GM12878 (cell line): Measurements from ENCODE around the gene FZR1. TPM values are rescaled to one million over a fixed set of nuclear protein-coding genes. Genes with fewer than 3 reads are reported as not detected.

Source experiments
- ATAC-seq: fragments of 200-7000 bp; cut with Tn5 transposase; 3 replicates; pipeline ENCODE4 v1.9.1; 2020; ENCODE audit warnings: mild to moderate bottlenecking, moderate library complexity
- BruUV-seq: library from RNA; stranded (reverse); fragments of 400-500 nt; replicated peaks from 2 replicates; lab custom pipeline; 2021; lab: Mats Ljungman, UMichigan
- CTCF ChIA-PET: fragments of 300-600 bp; sonication (Branson Sonifier 250); formaldehyde crosslinking; extraction: SDS; loops from one replicate; lab custom pipeline; 2021; ENCODE audit warnings: inconsistent platforms; lab: Yijun Ruan, JAX
- POLR2A ChIA-PET: fragments of 350-600 bp; formaldehyde crosslinking; extraction: SDS; loops from one replicate; lab custom pipeline; 2021; ENCODE audit warnings: inconsistent platforms; lab: Charles Lee
- RAD21 ChIA-PET: fragments of 300-600 bp; sonication (Branson Sonifier 250); formaldehyde crosslinking; loops from one replicate; lab custom pipeline; 2023; ENCODE audit warnings: antibody characterized with exemption; ENCODE audit not compliant: unreplicated experiment; lab: Charles Lee
- SMC1A ChIA-PET: fragments of 300-600 bp; sonication (Branson Sonifier 250); formaldehyde crosslinking; loops from one replicate; lab custom pipeline; 2023; ENCODE audit not compliant: unreplicated experiment, uncharacterized antibody; lab: Charles Lee
- DNase-seq: peaks from one replicate; pipeline ENCODE4 v3.0.0-alpha.2; 2011; ENCODE audit warnings: low read depth, low spot score
- FAIRE-seq: peaks from 3 replicates; lab custom pipeline; 2011; peaks lifted over from hg19 to GRCh38; lab: Jason Lieb, UNC
- H2AFZ ChIP-seq: 2 replicates; pipeline ENCODE4 v1.6.0; 2011; ENCODE audit warnings: low read depth, low read length, control low read depth; ENCODE audit not compliant: control insufficient read depth
- H3K27ac ChIP-seq: 2 replicates; pipeline ENCODE4 v1.5.1; 2011; ENCODE audit warnings: control low read depth; ENCODE audit not compliant: control insufficient read depth, insufficient read depth
- H3K27me3 ChIP-seq, 2 experiments: replicated peaks in 1 of 2; 2 replicates each; pipeline versions ENCODE4 v1.6.0 to v1.6.1; 2011; ENCODE audit warnings: low read length in 1 of 2; ENCODE audit not compliant: control insufficient read depth in 2 of 2, insufficient read depth in 2 of 2
- H3K36me3 ChIP-seq, 2 experiments: 2 replicates each; pipeline ENCODE4 v1.5.1; 2011; ENCODE audit warnings: low read length in 1 of 2; ENCODE audit not compliant: control insufficient read depth in 2 of 2, insufficient read depth in 2 of 2
- H3K4me1 ChIP-seq: 2 replicates; pipeline ENCODE4 v1.6.1; 2011; ENCODE audit warnings: mild to moderate bottlenecking, low read length, moderate library complexity, mixed read lengths; ENCODE audit not compliant: control insufficient read depth, insufficient read depth
- H3K4me2 ChIP-seq: 2 replicates; pipeline ENCODE4 v1.6.0; 2011; ENCODE audit warnings: control low read depth; ENCODE audit not compliant: control insufficient read depth, insufficient read depth
- H3K4me3 ChIP-seq: fragments of 200-600 bp; sonication (generic); 2 replicates; pipeline ENCODE4 v1.5.1; 2016
- H3K79me2 ChIP-seq: 2 replicates; pipeline ENCODE4 v1.6.0; 2011; ENCODE audit warnings: low read length; ENCODE audit not compliant: control insufficient read depth, insufficient read depth
- H3K9ac ChIP-seq: 2 replicates; pipeline ENCODE4 v1.8.0; 2011; ENCODE audit warnings: low read length, control low read depth, mixed read lengths; ENCODE audit not compliant: control insufficient read depth, insufficient read depth
- H3K9me3 ChIP-seq: replicated peaks from 3 replicates; pipeline ENCODE4 v1.5.1; 2011; ENCODE audit warnings: mild to moderate bottlenecking, low read length; ENCODE audit not compliant: control insufficient read depth, insufficient read depth
- H4K20me1 ChIP-seq: 2 replicates; pipeline ENCODE4 v1.6.0; 2011; ENCODE audit not compliant: control insufficient read depth, insufficient read depth
- MTA3 ChIP-seq: IDR thresholded peaks from 2 replicates; pipeline ENCODE4 v1.6.1; 2012; ENCODE audit warnings: low read length, inconsistent platforms, borderline replicate concordance
- MXI1 ChIP-seq: fragments of 150-350 bp; IDR thresholded peaks from 2 replicates; pipeline ENCODE4 v1.6.1; 2011; ENCODE audit warnings: low read depth, mild to moderate bottlenecking, inconsistent platforms, low read length, improper control_type of control experiment
- NFXL1 ChIP-seq: fragments of 450-650 bp; IDR thresholded peaks from 2 replicates; pipeline ENCODE4 v1.6.1; 2017; ENCODE audit warnings: antibody characterized with exemption, mild to moderate bottlenecking, borderline replicate concordance
- PML ChIP-seq: IDR thresholded peaks from 2 replicates; pipeline ENCODE4 v1.6.1; 2012; ENCODE audit warnings: low read length, inconsistent platforms
- POLR2A ChIP-seq: IDR thresholded peaks from 2 replicates; pipeline ENCODE4 v1.6.1; 2011; ENCODE audit warnings: low read depth, mild to moderate bottlenecking, low read length
- POLR2AphosphoS2 ChIP-seq: IDR thresholded peaks from 2 replicates; pipeline ENCODE4 v1.6.1; 2011; ENCODE audit warnings: low read depth, mild to moderate bottlenecking, low read length, improper control_type of control experiment, moderate library complexity
- POLR2AphosphoS5 ChIP-seq: IDR thresholded peaks from 2 replicates; pipeline ENCODE4 v1.6.1; 2011; ENCODE audit warnings: mild to moderate bottlenecking, low read length, inconsistent platforms
- RFX5 ChIP-seq: IDR thresholded peaks from 2 replicates; pipeline ENCODE4 v1.6.1; 2011; ENCODE audit warnings: low read depth, low read length, improper control_type of control experiment
- WGBS: methylation state at CpG from one replicate; pipeline ENCODE4 v1.1.6; 2016; ENCODE audit warnings: low lambda C conversion rate; ENCODE audit not compliant: insufficient replicate concordance, insufficient coverage; ENCODE audit errors: missing lambda C conversion rate; 5-methylcytosine and 5-hydroxymethylcytosine counted together
- in situ Hi-C: fragments of 300-500 bp; cut with MboI; formaldehyde crosslinking; loops from 9 replicates; pipeline ENCODE4 v1.14.3; 2018; ENCODE audit warnings: mixed read lengths
- intact Hi-C: fragments of 100-400 bp; cut with micrococcal nuclease; formaldehyde crosslinking; loops from one replicate; pipeline ENCODE4 v1.14.2; 2022; ENCODE audit not compliant: unreplicated experiment
- polyA plus RNA-seq, 11 experiments: library from polyadenylated mRNA; depleted of rRNA in 4 of 11; unstranded in 6 of 11; stranded (reverse) in 5 of 11; fragments of >200 nt; fragmentation: Nextera tagmentation in 4 of 11; fragmentation: Illumina TruSeq in 1 of 11; extraction: Ambion mirVana in 4 of 11; extraction: Trizol in 1 of 11; gene quantifications; 1 replicate in 1 of 11; 2 replicates in 10 of 11; pipeline versions ENCODE4 v1.2.1 to v1.2.3, GENCODE V29; 2011 to 2016; ENCODE audit warnings: inconsistent platforms in 2 of 11, missing spikeins in 2 of 11, low read depth in 1 of 11
- total RNA-seq, 4 experiments: library from RNA; depleted of rRNA in 3 of 4; stranded (reverse); fragments of >200 nt in 3 of 4; fragmentation: Illumina TruSeq in 1 of 4; extraction: Trizol in 1 of 4; gene quantifications; 2 replicates each; pipeline versions ENCODE4 v1.2.1 to v1.2.3, GENCODE V29; 2013 to 2021

The FZR1 gene
- total and polyA plus RNA-seq, 10 of the 15 experiments (the other 5 are each of a cell fraction or from before 2014, with no cell fraction given) = 0.11 to 44.2 (median 29.3) TPM

- H3K36me3 ChIP-seq = peaks cover 9 to 13% of the 10 kb centered on the region in 2 experiments
- H3K27me3 ChIP-seq = no peaks in the 10 kb centered on the region
- ChIA-PET CTCF (interaction anchor here (0.7 to 0.9 kb wide), 2 partner anchors 7 to 31 kb away, joined by 3 to 4 read pairs; no protein-coding TSS in a partner anchor), POLR2A (no interaction called here), SMC1A (no interaction called here), RAD21 (no interaction called here)
- H2AFZ ChIP-seq = no peak overlapping the region
- no peaks in the 10 kb centered on the region for H3K9me3 ChIP-seq
- H3K4me2 ChIP-seq = no peak overlapping the region
- intact Hi-C loops = no loop called here
- H3K4me1 ChIP-seq = no peaks in the 10 kb centered on the region
- no peak for DNase-seq
- ATAC-seq = peak; percentile 25
- FAIRE-seq = no peak
- in situ Hi-C loops = no loop called here
- no TSS peak for BruUV-seq
- H3K4me3 ChIP-seq = no peak overlapping the region
- 87% methylated on average over 18 of the region's 22 CpGs for WGBS
- H3K79me2 ChIP-seq = no peaks in the 10 kb centered on the region
- H4K20me1 ChIP-seq = no peaks in the 10 kb centered on the region
- peak; percentile 61 for TF ChIP-seq POLR2A
- TF ChIP-seq POLR2AphosphoS5 = 0 out of 2 replicates have a peak, but pooled peaks have one; percentile 33
- peak; percentile 40; the same call in 1 of the 2 replicates for TF ChIP-seq PML
- TF ChIP-seq MTA3 = peak; percentile 34; the same call in 1 of the 2 replicates
- peak; percentile 62; the same call in 1 of the 2 replicates for TF ChIP-seq POLR2AphosphoS2
- no peak for TF ChIP-seq NFXL1
- no peak overlapping the region for H3K27ac ChIP-seq
- no peak overlapping the region for H3K9ac ChIP-seq
These were observed 31.5 kb downstream of the FZR1 start for GRCh38 chr19:3537438-3538240.

GRCh38 chr19:3538258-3538929 is 32.3 kb downstream of the FZR1 start:
- Histone ChIP-seq H3K36me3 (peaks cover 7 to 9% of the 10 kb centered on the region in 2 experiments), H2AFZ (no peak overlapping the region), H4K20me1 (no peaks in the 10 kb centered on the region), H3K27ac (no peak overlapping the region), H3K9ac (no peak overlapping the region), H3K4me2 (no peak overlapping the region), H3K79me2 (no peaks in the 10 kb centered on the region), H3K4me1 (no peaks in the 10 kb centered on the region), H3K27me3 (no peaks in the 10 kb centered on the region), H3K9me3 (no peaks in the 10 kb centered on the region), H3K4me3 (no peak overlapping the region)
- POLR2A ChIA-PET = no interaction called here
- CTCF ChIA-PET = interaction anchor here (0.9 to 1.1 kb wide), 2 partner anchors 10 to 32 kb away, joined by 3 read pairs; no protein-coding TSS in a partner anchor
- 96% methylated on average over 25 of the region's 25 CpGs for WGBS
- DNase-seq (no peak), FAIRE-seq (no peak), ATAC-seq (no peak)
- BruUV-seq = no TSS peak
- RAD21 ChIA-PET = no interaction called here
- SMC1A ChIA-PET = no interaction called here
- intact Hi-C loops = no loop called here
- in situ Hi-C loops = no loop called here
- TF ChIP-seq RFX5 = no peak
- TF ChIP-seq MXI1 = no peak
- TF ChIP-seq POLR2A = peak; percentile 41; the same call in 1 of the 2 replicates
